ENCODE measurements around the gene UBE2J2.

The UBE2J2 gene

GRCh38 chr1:1312450-1313314 is 39.0 kb upstream of the UBE2J2 start:
- TF ChIP-seq CTBP1 (IDR thresholded peaks at IDR 0.05; ENCODE audit: borderline replicate concordance), result no peak
- no peak for TF ChIP-seq SUZ12 (IDR thresholded peaks at IDR 0.05)
- TF ChIP-seq L3MBTL2 (conservative IDR thresholded peaks at IDR 0.05), result no peak
- no peak for TF ChIP-seq SP1 (IDR thresholded peaks at IDR 0.05)
- TF ChIP-seq FOXK2 (IDR thresholded peaks at IDR 0.05), result no peak
- TF ChIP-seq BHLHE40 (IDR thresholded peaks at IDR 0.05; ENCODE audit: borderline replicate concordance), result no peak
- no peak for TF ChIP-seq TARDBP (IDR thresholded peaks at IDR 0.05)
- TF ChIP-seq FOXA1 (IDR thresholded peaks at IDR 0.05), result no peak
- TF ChIP-seq HDGF (IDR thresholded peaks at IDR 0.05; ENCODE audit: borderline replicate concordance), result no peak
- TF ChIP-seq NFRKB (IDR thresholded peaks at IDR 0.05), result no peak
- no peak for TF ChIP-seq LEF1 (IDR thresholded peaks at IDR 0.05; ENCODE audit: borderline replicate concordance)
- TF ChIP-seq ELF4 (IDR thresholded peaks at IDR 0.05), result no peak
- TF ChIP-seq, protein P1, sequence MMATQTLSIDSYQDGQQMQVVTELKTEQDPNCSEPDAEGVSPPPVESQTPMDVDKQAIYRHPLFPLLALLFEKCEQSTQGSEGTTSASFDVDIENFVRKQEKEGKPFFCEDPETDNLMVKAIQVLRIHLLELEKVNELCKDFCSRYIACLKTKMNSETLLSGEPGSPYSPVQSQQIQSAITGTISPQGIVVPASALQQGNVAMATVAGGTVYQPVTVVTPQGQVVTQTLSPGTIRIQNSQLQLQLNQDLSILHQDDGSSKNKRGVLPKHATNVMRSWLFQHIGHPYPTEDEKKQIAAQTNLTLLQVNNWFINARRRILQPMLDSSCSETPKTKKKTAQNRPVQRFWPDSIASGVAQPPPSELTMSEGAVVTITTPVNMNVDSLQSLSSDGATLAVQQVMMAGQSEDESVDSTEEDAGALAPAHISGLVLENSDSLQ (IDR thresholded peaks at IDR 0.05), result no peak
- TF ChIP-seq ARNT (IDR thresholded peaks at IDR 0.05), result no peak
- TF ChIP-seq ZNF384 (IDR thresholded peaks at IDR 0.05), result no peak
- no peak for TF ChIP-seq FOXM1 (IDR thresholded peaks at IDR 0.05; ENCODE audit: borderline replicate concordance)
- ChIA-PET POLR2A (no interaction called here), CTCF (no interaction called here)
- no peak for DNase-seq (ENCODE audit: extremely low spot score)

GRCh38 chr1:1311107-1312104 is 37.8 kb upstream of the UBE2J2 start:
- POLR2A ChIA-PET, result interaction anchor here (1.3 kb wide), 1 partner anchor 36 kb away, joined by 4 read pairs; no protein-coding TSS in a partner anchor
- DNase-seq (ENCODE audit: extremely low spot score), result no peak
- CTCF ChIA-PET, result no interaction called here
- TF ChIP-seq FOXA1 (IDR thresholded peaks at IDR 0.05), result no peak
- no peak for TF ChIP-seq FOXK2 (IDR thresholded peaks at IDR 0.05)
- no peak for TF ChIP-seq NFRKB (IDR thresholded peaks at IDR 0.05)
- TF ChIP-seq, protein P1 (IDR thresholded peaks at IDR 0.05), result no peak
- TF ChIP-seq ZNF384 (IDR thresholded peaks at IDR 0.05), result no peak

DNA sequence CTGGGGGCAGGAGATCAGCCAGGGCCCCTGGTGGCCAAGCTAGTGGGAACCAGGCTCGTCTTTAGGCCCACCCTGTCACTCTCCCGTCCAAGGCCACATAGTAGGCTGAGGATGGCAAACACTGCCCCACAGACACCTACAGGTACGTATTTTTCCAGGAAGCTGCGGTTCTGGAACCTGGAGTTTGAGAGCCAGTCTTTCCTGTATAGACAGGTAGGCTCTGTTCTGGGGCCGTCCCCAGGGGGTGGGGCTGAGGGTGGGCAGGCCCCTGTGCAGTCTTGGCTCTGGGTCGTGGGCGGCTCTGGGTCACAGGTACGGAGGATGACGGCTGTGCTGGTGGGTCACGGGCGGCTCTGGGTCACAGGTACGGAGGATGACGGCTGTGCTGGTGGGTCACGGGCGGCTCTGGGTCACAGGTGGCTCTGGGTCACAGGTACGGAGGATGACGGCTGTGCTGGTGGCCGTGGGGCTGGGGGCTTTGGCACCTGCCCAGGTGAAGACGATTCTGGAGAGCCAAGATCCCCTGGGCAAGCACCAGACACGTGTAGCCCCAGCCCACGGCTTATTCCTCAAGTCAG is 36.9 kb upstream of the UBE2J2 start:
- no peak for DNase-seq (ENCODE audit: extremely low spot score)
- ChIA-PET CTCF (no interaction called here), POLR2A (no interaction called here)
- TF ChIP-seq ARNT (IDR thresholded peaks at IDR 0.05) (no peak), BHLHE40 (IDR thresholded peaks at IDR 0.05; ENCODE audit: borderline replicate concordance) (no peak), FOXA1 (IDR thresholded peaks at IDR 0.05) (no peak), TARDBP (IDR thresholded peaks at IDR 0.05) (no peak), SP1 (IDR thresholded peaks at IDR 0.05) (no peak), FOXK2 (IDR thresholded peaks at IDR 0.05) (no peak), ZNF384 (IDR thresholded peaks at IDR 0.05) (no peak), CTBP1 (IDR thresholded peaks at IDR 0.05; ENCODE audit: borderline replicate concordance) (no peak), SUZ12 (IDR thresholded peaks at IDR 0.05) (no peak), ELF4 (IDR thresholded peaks at IDR 0.05) (no peak), L3MBTL2 (conservative IDR thresholded peaks at IDR 0.05) (no peak), NFRKB (IDR thresholded peaks at IDR 0.05) (no peak), FOXM1 (IDR thresholded peaks at IDR 0.05; ENCODE audit: borderline replicate concordance) (no peak), HDGF (IDR thresholded peaks at IDR 0.05; ENCODE audit: borderline replicate concordance) (no peak)
- TF ChIP-seq, protein P1 (IDR thresholded peaks at IDR 0.05), result no peak

- TF ChIP-seq ARNT (IDR thresholded peaks at IDR 0.05), result no peak
- TF ChIP-seq FOXK2 (IDR thresholded peaks at IDR 0.05), result no peak
- TF ChIP-seq NFRKB (IDR thresholded peaks at IDR 0.05), result no peak
- no peak for TF ChIP-seq SP1 (IDR thresholded peaks at IDR 0.05)
- no peak for TF ChIP-seq FOXM1 (IDR thresholded peaks at IDR 0.05; ENCODE audit: borderline replicate concordance)
- no peak for TF ChIP-seq LEF1 (IDR thresholded peaks at IDR 0.05; ENCODE audit: borderline replicate concordance)
- ChIA-PET CTCF (no interaction called here), POLR2A (interaction anchor here (0.9 to 1.3 kb wide), 3 partner anchors 10 to 65 kb away, joined by 3 read pairs; partner anchors contain the start of gene AURKAIP1)
- no peak for DNase-seq (ENCODE audit: extremely low spot score)
These were observed 36.4 kb upstream of the UBE2J2 start for GRCh38 chr1:1310109-1310385.

- TF ChIP-seq FOXA1 (IDR thresholded peaks at IDR 0.05), result no peak
- no peak for TF ChIP-seq FOXK2 (IDR thresholded peaks at IDR 0.05)
- TF ChIP-seq ARNT (IDR thresholded peaks at IDR 0.05), result no peak
- TF ChIP-seq TARDBP (IDR thresholded peaks at IDR 0.05), result no peak
- TF ChIP-seq, protein P1 (IDR thresholded peaks at IDR 0.05), result no peak
- TF ChIP-seq BHLHE40 (IDR thresholded peaks at IDR 0.05; ENCODE audit: borderline replicate concordance), result no peak
- no peak for TF ChIP-seq SP1 (IDR thresholded peaks at IDR 0.05)
- no peak for TF ChIP-seq L3MBTL2 (conservative IDR thresholded peaks at IDR 0.05)
- TF ChIP-seq CTBP1 (IDR thresholded peaks at IDR 0.05; ENCODE audit: borderline replicate concordance), result no peak
- no peak for TF ChIP-seq HDGF (IDR thresholded peaks at IDR 0.05; ENCODE audit: borderline replicate concordance)
- no peak for TF ChIP-seq ELF4 (IDR thresholded peaks at IDR 0.05)
- TF ChIP-seq SUZ12 (IDR thresholded peaks at IDR 0.05), result no peak
- no peak for TF ChIP-seq LEF1 (IDR thresholded peaks at IDR 0.05; ENCODE audit: borderline replicate concordance)
- no peak for DNase-seq (ENCODE audit: extremely low spot score)
These were observed 35.8 kb upstream of the UBE2J2 start for GRCh38 chr1:1309251-1310108.

More at GRCh38 chr1:1309251-1310108, 35.8 kb upstream of the UBE2J2 start:
- CTCF ChIA-PET, result no interaction called here
- POLR2A ChIA-PET, result interaction anchor here (0.7 to 1.3 kb wide), 5 partner anchors 9 to 78 kb away, joined by 3 read pairs; partner anchors contain the start of genes AURKAIP1 and SDF4

All from HEK293T (cell line).